AG10803 (cell line): Measurements from ENCODE around the gene LEPROT.
"Not testable (repeated sequence)": the region's sequence is repeated elsewhere in the genome, so short reads cannot be mapped to it uniquely, and the experiment has no call there.

Experiments used
- DNase-seq: peaks from one replicate; pipeline ENCODE4 v3.0.0; 2010; ENCODE audit warnings: low read depth
- H3K4me3 ChIP-seq: 2 replicates; pipeline ENCODE4 v1.5.1; 2011; ENCODE audit warnings: mild to moderate bottlenecking, low read length, control low read depth
- CTCF ChIP-seq: conservative IDR thresholded peaks from 2 replicates; pipeline ENCODE4 v1.5.1; 2011; ENCODE audit warnings: mild to moderate bottlenecking, low read length, control low read depth, inconsistent platforms

LEPROT gene

GRCh38 chr1:65420590-65421350 lies at the start of gene LEPROT, which contains the start of gene LEPR:
Gene LEPROT, plus strand, starts transcription at chr1:65420668. Its CDS starts 57 bp downstream, at chr1:65420725.
Gene LEPR, plus strand, starts transcription at chr1:65420668. Its CDS starts 144,898 bp downstream, at chr1:65565566.
- DNase-seq: no peak
- H3K4me3 ChIP-seq: peak within 1 kb of the TSS; percentile 84
- TF ChIP-seq CTCF: no peak

- no peak overlapping the region for H3K4me3 ChIP-seq
- DNase-seq: no peak
- no peak for TF ChIP-seq CTCF
These were observed 48.9 kb upstream of the LEPROT start for GRCh38 chr1:65371544-65371943.

- DNase-seq: peak; percentile 3
- no peak for TF ChIP-seq CTCF
These were observed 47.9 kb upstream of the LEPROT start for GRCh38 chr1:65372557-65372956.

GRCh38 chr1:65377496-65378246 lies 42.8 kb upstream of the LEPROT start:
- DNase-seq: no peak
- no peak for TF ChIP-seq CTCF
- no peak overlapping the region for H3K4me3 ChIP-seq

More at GRCh38 chr1:65372557-65372956, 47.9 kb upstream of the LEPROT start:
- H3K4me3 ChIP-seq: no peak overlapping the region

GRCh38 chr1:65378247-65378946 lies 42.1 kb upstream of the LEPROT start:
- no peak for DNase-seq
- TF ChIP-seq CTCF: no peak
- H3K4me3 ChIP-seq: no peak overlapping the region

- H3K4me3 ChIP-seq: not testable (repeated sequence)
These were observed 36.0 kb upstream of the LEPROT start for GRCh38 chr1:65384426-65384825.

GRCh38 chr1:65386439-65386838 lies 34.0 kb upstream of the LEPROT start:
- no peak for DNase-seq
- TF ChIP-seq CTCF: no peak
- no peak overlapping the region for H3K4me3 ChIP-seq

More at GRCh38 chr1:65384426-65384825, 36.0 kb upstream of the LEPROT start:
- not testable (repeated sequence) for DNase-seq
